ENCODE measurements around the gene ADCK1.

- TF ChIP-seq ZNF155 (tag by site-specific recombination; IDR thresholded peaks at IDR 0.05) (no peak), CTCF (tag by site-specific recombination; IDR thresholded peaks at IDR 0.05) (no peak), ZNF404 (tag by site-specific recombination; IDR thresholded peaks at IDR 0.05) (no peak), ZNF670 (tag by site-specific recombination; IDR thresholded peaks at IDR 0.05; ENCODE audit: low read depth) (no peak)
Measured at GRCh38 chr14:77885367-77885766, 85.5 kb downstream of the ADCK1 start.

Measured in HEK293 (cell line).